Gastroesophageal sphincter (tissue), 4 donors: ENCODE results near the gene GCNT4. TPM values are rescaled to one million over a fixed set of nuclear protein-coding genes. Genes with fewer than 3 reads are reported as not detected.

Experiments
- ATAC-seq: fragments of 150-250 bp; one replicate; pipeline ENCODE4 v1.9.1; 2016; ENCODE audit warnings: mild to moderate bottlenecking, moderate library complexity
- H3K27ac ChIP-seq, 4 donors: fragments of 200-600 bp; sonication (generic) in 3 of 4; 1 replicate in 3 of 4; 2 replicates in 1 of 4; pipeline ENCODE4 v1.5.1; 2016 to 2019
- H3K27me3 ChIP-seq: fragments of 200-600 bp; sonication (generic); one replicate; pipeline ENCODE4 v1.5.1; 2019
- H3K36me3 ChIP-seq, 2 donors: fragments of 200-600 bp; sonication (generic); one replicate each; pipeline ENCODE4 v1.5.1; 2019; ENCODE audit warnings: control low read depth in 1 of 2
- H3K4me1 ChIP-seq, 3 donors: fragments of 200-600 bp; sonication (generic); 1 replicate in 2 of 3; 2 replicates in 1 of 3; pipeline ENCODE4 v1.5.1; 2016 to 2019; ENCODE audit warnings: control low read depth in 2 of 3
- H3K4me3 ChIP-seq, 2 donors: fragments of 200-600 bp; sonication (generic); one replicate each; pipeline ENCODE4 v1.5.1; 2019; ENCODE audit warnings: mild to moderate bottlenecking in 1 of 2, moderate library complexity in 1 of 2
- H3K9me3 ChIP-seq, 3 donors: fragments of 200-600 bp; sonication (generic); one replicate each; pipeline ENCODE4 v1.5.1; 2017 to 2019; ENCODE audit warnings: control low read depth in 2 of 3
- CTCF ChIP-seq, 4 experiments: fragments of 200-600 bp in 2 of 4; fragments of 450-650 bp in 2 of 4; sonication (generic) in 1 of 4; IDR thresholded peaks; one replicate each; pipeline ENCODE4 v1.5.1; 2017 to 2019; ENCODE audit warnings: antibody characterized with exemption in 4 of 4, mild to moderate bottlenecking in 2 of 4, moderate library complexity in 2 of 4
- EP300 ChIP-seq: sonication (generic); formaldehyde crosslinking; IDR thresholded peaks from one replicate; pipeline ENCODE4 v1.6.1; 2017; ENCODE audit warnings: antibody characterized with exemption, mild to moderate bottlenecking
- POLR2A ChIP-seq, 2 donors: fragments of 450-650 bp; IDR thresholded peaks; one replicate each; pipeline ENCODE4 v1.6.1; 2017; ENCODE audit warnings: antibody characterized with exemption in 2 of 2, mild to moderate bottlenecking in 2 of 2, moderate library complexity in 1 of 2
- POLR2AphosphoS5 ChIP-seq: sonication (generic); formaldehyde crosslinking; IDR thresholded peaks from one replicate; pipeline ENCODE4 v1.6.1; 2017; ENCODE audit warnings: antibody characterized with exemption
- WGBS, 2 donors: methylation state at CpG; one replicate each; pipeline ENCODE4 v1.1.5; 2018; ENCODE audit warnings: low coverage in 1 of 2; 5-methylcytosine and 5-hydroxymethylcytosine counted together
- total RNA-seq, 4 donors: library from RNA; depleted of rRNA; stranded (reverse); fragments of >200 nt; gene quantifications; one replicate each; pipeline ENCODE4 v1.1.0, GENCODE V29; 2016

The GCNT4 gene
- total RNA-seq, 4 donors from 2014 or later = 4.0 to 14.3 (median 6.0) TPM

GRCh38 chr5:75067434-75067833, 15.1 kb upstream of the GCNT4 start:
- no peak overlapping the region for H3K4me3 ChIP-seq
- ATAC-seq = no peak
- no peaks in the 10 kb centered on the region for H3K9me3 ChIP-seq
- H3K36me3 ChIP-seq = no peaks in the 10 kb centered on the region
- H3K27me3 ChIP-seq = no peaks in the 10 kb centered on the region
- WGBS, 2 donors = 91 to 97% methylated on average over 3 of the region's 3 CpGs
- H3K4me1 ChIP-seq = no peaks in the 10 kb centered on the region
- no peak overlapping the region for H3K27ac ChIP-seq
- TF ChIP-seq CTCF (IDR thresholded peaks at IDR 0.05) (no peak), POLR2AphosphoS5 (no peak), POLR2A (IDR thresholded peaks at IDR 0.05) (no peak), EP300 (no peak)

- no peak overlapping the region for H3K4me3 ChIP-seq
- no peak overlapping the region for H3K27ac ChIP-seq
- no peak for ATAC-seq
- H3K36me3 ChIP-seq = no peaks in the 10 kb centered on the region
- WGBS, 2 donors = 74 to 92% methylated on average over 2 of the region's 2 CpGs
- no peaks in the 10 kb centered on the region for H3K27me3 ChIP-seq
- no peak for TF ChIP-seq EP300
- TF ChIP-seq POLR2AphosphoS5 = no peak
- TF ChIP-seq CTCF (IDR thresholded peaks at IDR 0.05) = no peak
- TF ChIP-seq POLR2A (IDR thresholded peaks at IDR 0.05) = no peak
- H3K4me1 ChIP-seq = no peaks in the 10 kb centered on the region
- no peaks in the 10 kb centered on the region for H3K9me3 ChIP-seq
These were observed 10.7 kb upstream of the GCNT4 start for GRCh38 chr5:75062925-75063531.

- peaks cover 0 to 15% (median 0%) of the 10 kb centered on the region in 3 donors for H3K4me1 ChIP-seq
- TF ChIP-seq EP300 (no peak), POLR2AphosphoS5 (no peak), POLR2A (IDR thresholded peaks at IDR 0.05) (no peak), CTCF (IDR thresholded peaks at IDR 0.05) (no peak)
- H3K4me3 ChIP-seq = no peak overlapping the region
- H3K27ac ChIP-seq = no peak overlapping the region
- no peak for ATAC-seq
- no peaks in the 10 kb centered on the region for H3K9me3 ChIP-seq
- WGBS, 2 donors = 60 to 63% methylated on average over 3 to 4 of the region's 4 CpGs
- no peaks in the 10 kb centered on the region for H3K36me3 ChIP-seq
- H3K27me3 ChIP-seq = no peaks in the 10 kb centered on the region
These were observed 7.7 kb upstream of the GCNT4 start for GRCh38 chr5:75059912-75060545.

- H3K9me3 ChIP-seq = no peaks in the 10 kb centered on the region
- H3K27ac ChIP-seq = no peak overlapping the region
- 79 to 100% methylated on average over 1 to 3 of the region's 3 CpGs for WGBS, 2 donors
- ATAC-seq = no peak
- no peak overlapping the region for H3K4me3 ChIP-seq
- no peaks in the 10 kb centered on the region for H3K36me3 ChIP-seq
- TF ChIP-seq POLR2A (IDR thresholded peaks at IDR 0.05) (no peak), POLR2AphosphoS5 (no peak), CTCF (IDR thresholded peaks at IDR 0.05) (no peak), EP300 (no peak)
- H3K4me1 ChIP-seq = peaks cover 0 to 23% (median 6%) of the 10 kb centered on the region in 3 donors
- H3K27me3 ChIP-seq = no peaks in the 10 kb centered on the region
These were observed 6.7 kb upstream of the GCNT4 start for GRCh38 chr5:75058986-75059535.

- Histone ChIP-seq H3K9me3 (no peaks in the 10 kb centered on the region), H3K27me3 (no peaks in the 10 kb centered on the region), H3K27ac (no peak overlapping the region), H3K36me3 (no peaks in the 10 kb centered on the region), H3K4me1 (peaks cover 0 to 23% (median 6%) of the 10 kb centered on the region in 3 donors), H3K4me3 (no peak overlapping the region)
- WGBS, 2 donors = 50 to 79% methylated on average over 2 of the region's 2 CpGs
- TF ChIP-seq CTCF (IDR thresholded peaks at IDR 0.05) = no peak
- no peak for ATAC-seq
These were observed 5.2 kb upstream of the GCNT4 start for GRCh38 chr5:75057561-75057960.
